NCI-H1436 (cell line): ENCODE data around the gene CMTM3.
"Not testable (repeated sequence)": the region's sequence is repeated elsewhere in the genome, so short reads cannot be mapped to it uniquely, and the experiment has no call there.

Source experiments
- DNase-seq: peaks from one replicate; lab custom pipeline; 2025; lab: John Stamatoyannopoulos, UW

The CMTM3 gene

GRCh38 chr16:66604376-66605176, at the start of gene CMTM3:
Gene CMTM3 (plus strand): TSS chr16:66604704. CDS start chr16:66604806, 102 bp downstream.
- DNase-seq = peak; percentile 59

DNA sequence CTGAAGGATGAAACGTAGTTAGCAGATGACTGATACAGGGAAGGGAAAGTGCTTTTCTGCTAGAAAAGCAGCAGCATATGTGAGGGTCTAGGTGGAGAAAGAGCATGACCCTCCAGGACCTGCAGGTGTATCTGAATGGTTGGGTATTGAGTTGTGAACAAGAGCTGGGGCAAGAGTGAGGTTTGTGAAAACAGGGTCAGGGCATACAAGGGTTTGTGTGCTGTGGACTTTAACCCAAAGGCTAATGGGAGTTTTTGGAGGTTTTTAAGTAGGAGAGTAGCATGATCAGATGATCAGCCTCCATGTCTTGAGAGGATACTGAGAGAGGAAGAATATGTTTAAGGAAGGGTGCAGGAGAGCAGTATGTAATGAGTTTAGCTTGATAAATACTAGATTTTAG, 44.4 kb upstream of the CMTM3 start:
- DNase-seq = no peak

GRCh38 chr16:66561381-66562080, 43.0 kb upstream of the CMTM3 start:
- no peak for DNase-seq

- DNase-seq = no peak
Measured at GRCh38 chr16:66562409-66562808, 42.1 kb upstream of the CMTM3 start.

- no peak for DNase-seq
Measured at GRCh38 chr16:66562986-66563385, 41.5 kb upstream of the CMTM3 start.

- DNase-seq = no peak
Measured at GRCh38 chr16:66563574-66564334, 40.8 kb upstream of the CMTM3 start.

DNA sequence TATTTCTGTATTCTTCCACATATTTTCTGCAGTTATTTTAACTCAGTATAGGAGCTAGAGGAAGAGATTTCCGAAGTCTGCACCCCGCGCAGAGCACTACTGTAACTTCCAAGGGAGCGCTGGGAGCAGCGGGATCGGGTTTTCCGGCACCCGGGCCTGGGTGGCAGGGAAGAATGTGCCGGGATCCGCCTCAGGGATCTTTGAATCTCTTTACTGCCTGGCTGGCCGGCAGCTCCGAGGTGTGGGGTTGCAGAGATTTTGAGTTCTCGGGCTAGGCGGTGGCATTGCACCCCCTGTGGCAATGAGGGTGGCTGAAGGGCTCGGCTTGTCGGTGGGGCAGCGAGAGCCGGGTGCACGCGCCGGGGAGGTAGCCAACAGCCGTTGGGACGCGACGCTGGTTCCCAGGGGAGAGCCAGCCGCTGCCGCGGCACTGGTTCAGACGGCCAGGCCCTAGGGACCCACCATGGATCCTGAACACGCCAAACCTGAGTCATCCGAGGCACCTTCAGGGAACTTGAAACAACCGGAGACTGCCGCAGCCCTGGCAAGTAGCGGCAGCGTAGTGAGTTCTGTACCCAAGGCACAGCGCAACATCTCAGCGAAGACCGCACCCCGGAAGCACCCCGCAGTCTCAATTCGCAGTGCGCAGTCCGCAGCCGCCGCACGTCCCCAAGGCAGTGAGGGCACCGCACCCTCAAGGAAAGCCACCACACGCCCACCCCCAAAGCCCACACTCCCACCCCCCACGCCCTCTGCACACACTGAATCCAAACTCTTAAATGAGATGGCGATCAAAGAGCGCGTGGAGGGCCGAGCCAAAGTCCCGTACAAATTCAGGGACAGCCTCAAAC, 38.2 kb upstream of the CMTM3 start, which contains the start of gene CMTM1:
TSS of gene CMTM1 (plus strand) at position 389 of the 851 bp plus-strand sequence. CDS start at position 464, 75 bp downstream.
- no peak for DNase-seq

DNA sequence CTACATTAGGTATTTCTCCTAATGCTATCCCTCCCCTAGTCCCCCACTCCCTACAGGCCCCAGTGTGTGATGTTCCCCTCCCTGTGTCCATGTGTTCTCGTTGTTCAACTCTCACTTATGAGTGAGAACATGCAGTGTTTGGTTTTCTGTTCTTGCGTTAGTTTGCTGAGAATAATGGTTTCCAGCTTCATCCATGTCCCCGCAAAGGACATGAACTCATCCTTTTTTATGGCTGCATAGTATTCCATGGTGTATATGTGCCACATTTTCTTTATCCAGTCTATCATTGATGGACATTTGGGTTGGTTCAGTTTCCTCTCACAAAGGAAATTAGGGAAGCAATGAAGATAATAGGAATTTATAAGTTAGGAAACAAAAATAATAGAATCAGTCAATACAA, 37.2 kb upstream of the CMTM3 start:
- not testable (repeated sequence) for DNase-seq

GRCh38 chr16:66568355-66568754, 36.1 kb upstream of the CMTM3 start:
- DNase-seq = no peak

GRCh38 chr16:66569131-66569530, 35.4 kb upstream of the CMTM3 start:
- DNase-seq = no peak

DNA sequence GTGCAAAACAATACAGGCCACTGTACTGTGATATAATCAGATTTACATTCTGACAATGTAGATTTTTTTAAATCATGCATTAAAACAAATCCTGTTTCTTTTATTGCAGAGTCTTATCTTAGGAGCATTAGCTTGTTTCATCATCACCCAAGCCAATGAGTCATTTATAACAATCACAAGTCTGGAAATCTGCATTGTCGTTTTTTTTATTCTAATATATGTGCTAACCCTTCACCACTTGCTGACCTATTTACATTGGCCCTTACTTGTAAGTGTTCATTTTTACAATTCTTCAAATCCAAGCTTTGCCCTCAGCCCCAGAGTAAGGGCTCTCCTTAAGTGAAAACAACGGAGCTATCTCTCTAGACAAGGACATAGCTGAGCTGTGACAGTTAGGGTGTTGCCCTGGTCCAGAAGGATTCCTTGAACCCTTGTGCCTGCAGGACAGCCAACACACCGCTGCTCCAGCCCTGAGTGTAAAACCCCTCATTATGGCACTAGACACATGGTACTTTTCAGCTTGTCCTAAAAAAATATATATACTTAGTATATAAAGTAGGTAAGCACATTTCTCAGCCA, 34.6 kb upstream of the CMTM3 start:
- no peak for DNase-seq

DNA sequence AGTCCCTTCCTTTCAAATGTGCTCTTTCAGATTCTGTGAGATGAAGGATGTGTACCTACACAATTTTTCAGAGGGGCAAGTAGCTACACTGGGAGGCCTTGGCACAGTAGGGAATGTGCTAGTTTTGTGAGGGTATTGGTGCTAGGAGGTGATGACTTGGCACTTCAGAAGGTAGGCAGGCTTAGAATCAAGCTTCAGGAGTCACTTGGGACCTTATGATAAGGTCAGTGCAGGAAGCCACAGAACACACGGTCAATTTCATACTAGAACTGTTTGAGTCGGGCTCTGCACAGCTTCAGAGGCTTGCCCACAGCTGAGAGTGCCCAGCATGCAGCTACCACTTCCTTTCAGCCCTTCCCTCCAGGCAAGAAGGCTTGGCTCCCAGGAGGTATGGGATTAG, 32.1 kb upstream of the CMTM3 start:
- DNase-seq = no peak

DNA sequence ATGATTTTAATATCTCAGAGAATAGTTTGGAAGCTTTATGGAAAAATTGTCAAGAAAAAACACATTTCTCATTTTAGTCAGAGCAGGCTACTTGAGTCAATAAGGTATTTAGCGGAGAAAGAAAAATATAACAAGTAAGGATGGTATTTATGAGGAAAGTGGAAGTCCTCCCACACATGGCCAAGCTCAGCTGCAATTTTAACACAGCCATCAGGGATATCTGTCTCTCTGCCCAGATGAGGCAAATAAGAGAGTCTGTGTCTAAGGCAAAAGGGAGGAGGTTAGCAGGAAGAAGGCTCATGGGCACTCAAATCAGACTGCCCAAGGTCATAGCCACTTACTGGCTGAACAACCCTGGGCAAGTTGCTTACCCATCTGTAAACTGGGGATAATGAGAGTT, 30.4 kb upstream of the CMTM3 start:
- DNase-seq = no peak

DNA sequence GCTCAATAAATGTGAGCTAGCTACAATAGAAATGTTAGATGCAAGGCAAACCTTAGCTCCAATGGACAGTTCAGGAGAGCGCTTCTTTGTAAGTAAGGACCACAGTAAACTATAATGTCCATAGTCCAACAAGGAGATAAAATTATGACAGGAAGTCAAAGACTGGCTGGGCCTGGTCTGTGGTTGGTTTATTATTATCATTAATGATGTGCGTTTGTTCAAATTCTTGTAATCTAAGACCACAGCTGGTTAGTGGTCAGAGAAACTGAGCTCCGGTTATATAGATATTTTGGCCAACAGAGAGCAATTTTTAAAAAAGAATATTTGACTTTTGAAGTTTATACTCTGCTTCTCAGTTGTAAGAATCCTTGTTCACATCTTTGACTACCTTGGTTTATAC, 30.0 kb upstream of the CMTM3 start:
- no peak for DNase-seq

- no peak for DNase-seq
Measured at GRCh38 chr16:66575060-66575459, 29.4 kb upstream of the CMTM3 start.

- DNase-seq = no peak
Measured at GRCh38 chr16:66576296-66576695, 28.2 kb upstream of the CMTM3 start.

- no peak for DNase-seq
Measured at GRCh38 chr16:66578651-66579531, 25.6 kb upstream of the CMTM3 start, which contains the start of gene CMTM2. Gene CMTM2 (plus strand): TSS chr16:66579463. CDS start chr16:66579608, 145 bp downstream.

- no peak for DNase-seq
Measured at GRCh38 chr16:66580605-66581209, 23.8 kb upstream of the CMTM3 start.

- DNase-seq = no peak
Measured at GRCh38 chr16:66581246-66581952, 23.1 kb upstream of the CMTM3 start.
